Astrocyte (in vitro differentiated cells and primary cell): ENCODE measurements around the gene LIN28B. TPM values are rescaled to one million over a fixed set of nuclear protein-coding genes. Genes with fewer than 3 reads are reported as not detected.

ENCODE experiments used
- DNase-seq: peaks from one replicate; pipeline ENCODE4 v3.0.0-alpha.2; 2010; ENCODE audit warnings: low read depth
- FAIRE-seq: peaks from 2 replicates; lab custom pipeline; 2011; peaks lifted over from hg19 to GRCh38; lab: Jason Lieb, UNC
- H2AFZ ChIP-seq: 2 replicates; pipeline ENCODE4 v1.6.0; 2012; ENCODE audit warnings: low read depth, low read length, inconsistent platforms
- H3K27ac ChIP-seq: 2 replicates; pipeline ENCODE4 v1.5.1; 2011; ENCODE audit warnings: low read depth, low read length, inconsistent platforms
- H3K27me3 ChIP-seq: 2 replicates; pipeline ENCODE4 v1.6.0; 2011; ENCODE audit warnings: low read length, inconsistent platforms; ENCODE audit not compliant: insufficient read depth
- H3K36me3 ChIP-seq: 2 replicates; pipeline ENCODE4 v1.5.1; 2011; ENCODE audit warnings: low read length, inconsistent platforms; ENCODE audit not compliant: insufficient read depth
- H3K4me1 ChIP-seq: 2 replicates; pipeline ENCODE4 v1.5.1; 2011; ENCODE audit warnings: low read length, inconsistent platforms; ENCODE audit not compliant: insufficient read depth
- H3K4me2 ChIP-seq: 2 replicates; pipeline ENCODE4 v1.6.0; 2012; ENCODE audit warnings: low read length, inconsistent platforms
- H3K4me3 ChIP-seq: 2 replicates; pipeline ENCODE4 v1.5.1; 2011; ENCODE audit warnings: low read depth, mild to moderate bottlenecking, low read length, inconsistent platforms; ENCODE audit not compliant: insufficient read depth
- H3K79me2 ChIP-seq: 2 replicates; pipeline ENCODE4 v1.6.0; 2012; ENCODE audit warnings: mild to moderate bottlenecking, low read length, inconsistent platforms; ENCODE audit not compliant: insufficient read depth
- H3K9ac ChIP-seq: 2 replicates; pipeline ENCODE4 v1.6.0; 2012; ENCODE audit warnings: mild to moderate bottlenecking, low read length, inconsistent platforms
- H3K9me3 ChIP-seq: 2 replicates; pipeline ENCODE4 v1.5.1; 2012; ENCODE audit warnings: low read depth, mild to moderate bottlenecking, low read length, inconsistent platforms; ENCODE audit not compliant: insufficient read depth
- H4K20me1 ChIP-seq: 2 replicates; pipeline ENCODE4 v1.6.0; 2012; ENCODE audit warnings: low read length, inconsistent platforms; ENCODE audit not compliant: insufficient read depth
- H3K27ac Mint-ChIP-seq: one replicate; pipeline ENCODE4 v1.8.0; 2021; ENCODE audit warnings: mild to moderate bottlenecking, mixed read lengths; ENCODE audit not compliant: unreplicated experiment
- H3K27me3 Mint-ChIP-seq: one replicate; pipeline ENCODE4 v1.8.0; 2021; ENCODE audit warnings: low read depth, mixed read lengths; ENCODE audit not compliant: unreplicated experiment
- H3K36me3 Mint-ChIP-seq: one replicate; pipeline ENCODE4 v1.8.0; 2021; ENCODE audit warnings: low read depth, mixed read lengths; ENCODE audit not compliant: unreplicated experiment
- H3K4me1 Mint-ChIP-seq: one replicate; pipeline ENCODE4 v1.8.0; 2021; ENCODE audit warnings: low read depth, mixed read lengths; ENCODE audit not compliant: unreplicated experiment
- H3K4me3 Mint-ChIP-seq: one replicate; pipeline ENCODE4 v1.8.0; 2021; ENCODE audit warnings: mild to moderate bottlenecking, moderate library complexity, mixed read lengths; ENCODE audit not compliant: unreplicated experiment
- H3K9me3 Mint-ChIP-seq: one replicate; pipeline ENCODE4 v1.8.0; 2021; ENCODE audit warnings: mild to moderate bottlenecking, mixed read lengths; ENCODE audit not compliant: unreplicated experiment
- EZH2 ChIP-seq: IDR thresholded peaks from 2 replicates; pipeline ENCODE4 v1.6.1; 2012; ENCODE audit warnings: mild to moderate bottlenecking, low read length, inconsistent platforms; ENCODE audit not compliant: insufficient read depth
- total RNA-seq: library from RNA; stranded (reverse); gene quantifications from 2 replicates; pipeline ENCODE4 v1.2.1, GENCODE V29; 2021
- TF ChIP-seq, protein P1 (sequence below): IDR thresholded peaks from 2 replicates; pipeline ENCODE4 v1.5.1; 2011; ENCODE audit warnings: low read depth, mild to moderate bottlenecking, inconsistent platforms, low read length, moderate library complexity; ENCODE audit not compliant: insufficient read depth

Gene LIN28B
- total RNA-seq, 1 donor from 2014 or later, result 29.0 TPM

- no peak overlapping the region for H3K27ac Mint-ChIP-seq
Measured at GRCh38 chr6:105120570-105120969, 163.7 kb downstream of the LIN28B start.

DNA sequence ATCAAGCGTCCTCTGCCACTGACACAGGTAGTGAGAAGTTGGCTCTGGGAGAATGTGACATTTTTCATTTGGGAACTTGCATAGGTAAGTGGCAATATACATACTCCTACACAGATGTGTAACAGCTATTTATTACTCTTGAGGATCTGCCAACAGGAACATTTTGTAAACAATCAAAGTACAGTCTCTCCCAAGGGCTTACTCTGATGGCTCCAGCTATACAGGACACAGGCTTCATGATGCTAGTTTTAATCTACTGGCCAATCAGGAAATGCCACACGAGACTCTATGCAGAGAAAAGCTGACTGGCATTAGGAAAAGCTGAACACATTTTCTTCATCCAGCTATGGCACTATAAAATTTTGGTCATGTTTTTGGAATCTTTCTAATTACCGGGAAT, 165.1 kb downstream of the LIN28B start:
- no peaks in the 10 kb centered on the region for H4K20me1 ChIP-seq
- Mint-ChIP-seq H3K27me3 (no peaks in the 10 kb centered on the region), H3K36me3 (peaks cover 5% of the 10 kb centered on the region), H3K4me1 (no peaks in the 10 kb centered on the region), H3K9me3 (no peaks in the 10 kb centered on the region), H3K4me3 (no peak overlapping the region), H3K27ac (no peak overlapping the region)
- H3K9me3 ChIP-seq, result no peaks in the 10 kb centered on the region
- H3K4me2 ChIP-seq, result no peak overlapping the region
- no peak overlapping the region for H2AFZ ChIP-seq
- TF ChIP-seq, protein P1, sequence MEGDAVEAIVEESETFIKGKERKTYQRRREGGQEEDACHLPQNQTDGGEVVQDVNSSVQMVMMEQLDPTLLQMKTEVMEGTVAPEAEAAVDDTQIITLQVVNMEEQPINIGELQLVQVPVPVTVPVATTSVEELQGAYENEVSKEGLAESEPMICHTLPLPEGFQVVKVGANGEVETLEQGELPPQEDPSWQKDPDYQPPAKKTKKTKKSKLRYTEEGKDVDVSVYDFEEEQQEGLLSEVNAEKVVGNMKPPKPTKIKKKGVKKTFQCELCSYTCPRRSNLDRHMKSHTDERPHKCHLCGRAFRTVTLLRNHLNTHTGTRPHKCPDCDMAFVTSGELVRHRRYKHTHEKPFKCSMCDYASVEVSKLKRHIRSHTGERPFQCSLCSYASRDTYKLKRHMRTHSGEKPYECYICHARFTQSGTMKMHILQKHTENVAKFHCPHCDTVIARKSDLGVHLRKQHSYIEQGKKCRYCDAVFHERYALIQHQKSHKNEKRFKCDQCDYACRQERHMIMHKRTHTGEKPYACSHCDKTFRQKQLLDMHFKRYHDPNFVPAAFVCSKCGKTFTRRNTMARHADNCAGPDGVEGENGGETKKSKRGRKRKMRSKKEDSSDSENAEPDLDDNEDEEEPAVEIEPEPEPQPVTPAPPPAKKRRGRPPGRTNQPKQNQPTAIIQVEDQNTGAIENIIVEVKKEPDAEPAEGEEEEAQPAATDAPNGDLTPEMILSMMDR, result no peak
- TF ChIP-seq EZH2, result no peak
- H3K79me2 ChIP-seq, result no peaks in the 10 kb centered on the region
- H3K4me3 ChIP-seq, result no peak overlapping the region
- no peak overlapping the region for H3K9ac ChIP-seq
- no peak for DNase-seq
- FAIRE-seq, result no peak
- H3K4me1 ChIP-seq, result no peaks in the 10 kb centered on the region
- H3K27ac ChIP-seq, result no peak overlapping the region
- H3K27me3 ChIP-seq, result no peaks in the 10 kb centered on the region
- no peaks in the 10 kb centered on the region for H3K36me3 ChIP-seq

More at GRCh38 chr6:105120570-105120969, 163.7 kb downstream of the LIN28B start:
- no peaks in the 10 kb centered on the region for H3K4me1 ChIP-seq
- DNase-seq (no peak), FAIRE-seq (no peak)
- H3K27ac ChIP-seq, result no peak overlapping the region
- no peak overlapping the region for H3K4me3 Mint-ChIP-seq
- no peaks in the 10 kb centered on the region for H3K79me2 ChIP-seq
- no peak overlapping the region for H3K4me2 ChIP-seq
- H3K4me1 Mint-ChIP-seq, result no peaks in the 10 kb centered on the region
- no peaks in the 10 kb centered on the region for H3K27me3 ChIP-seq
- H4K20me1 ChIP-seq, result no peaks in the 10 kb centered on the region
- H3K4me3 ChIP-seq, result no peak overlapping the region
- no peak overlapping the region for H3K9ac ChIP-seq
- no peaks in the 10 kb centered on the region for H3K9me3 Mint-ChIP-seq
- TF ChIP-seq, protein P1, result no peak
- no peak for TF ChIP-seq EZH2
- H3K36me3 ChIP-seq, result no peaks in the 10 kb centered on the region
- H2AFZ ChIP-seq, result no peak overlapping the region
- no peaks in the 10 kb centered on the region for H3K27me3 Mint-ChIP-seq
- no peaks in the 10 kb centered on the region for H3K9me3 ChIP-seq
- H3K36me3 Mint-ChIP-seq, result peaks cover 5% of the 10 kb centered on the region

DNA sequence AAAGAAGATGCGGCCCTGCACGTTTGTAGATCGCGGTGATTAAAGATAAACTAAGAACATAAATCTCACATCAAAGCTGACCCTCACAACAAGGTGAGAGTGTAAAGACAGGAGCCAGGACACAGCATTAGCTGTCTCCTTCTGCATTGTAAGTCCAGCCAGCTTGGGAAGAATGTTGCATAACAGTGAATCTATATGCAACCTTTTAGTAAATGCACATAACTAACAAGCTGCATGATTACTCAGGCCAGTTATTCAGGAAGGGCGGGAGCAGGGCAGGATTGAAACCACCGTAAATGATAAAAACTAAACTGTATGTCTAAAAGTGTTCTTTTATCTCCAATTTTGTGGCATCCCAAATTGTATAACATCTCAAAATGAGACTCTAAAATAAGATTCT, 165.8 kb downstream of the LIN28B start:
- H2AFZ ChIP-seq, result no peak overlapping the region
- no peaks in the 10 kb centered on the region for H3K79me2 ChIP-seq
- H3K27ac ChIP-seq, result no peak overlapping the region
- H3K4me1 ChIP-seq, result no peaks in the 10 kb centered on the region
- H3K4me3 ChIP-seq, result no peak overlapping the region
- DNase-seq (no peak), FAIRE-seq (no peak)
- peaks cover 7% of the 10 kb centered on the region for H3K36me3 Mint-ChIP-seq
- TF ChIP-seq, protein P1, result no peak
- no peak for TF ChIP-seq EZH2
- H3K27me3 ChIP-seq, result no peaks in the 10 kb centered on the region
- H3K9me3 Mint-ChIP-seq, result no peaks in the 10 kb centered on the region
- no peak overlapping the region for H3K9ac ChIP-seq
- no peak overlapping the region for H3K4me3 Mint-ChIP-seq
- no peak overlapping the region for H3K27ac Mint-ChIP-seq
- no peaks in the 10 kb centered on the region for H3K9me3 ChIP-seq
- H3K4me1 Mint-ChIP-seq, result no peaks in the 10 kb centered on the region
- H3K36me3 ChIP-seq, result no peaks in the 10 kb centered on the region
- no peak overlapping the region for H3K4me2 ChIP-seq
- H4K20me1 ChIP-seq, result no peaks in the 10 kb centered on the region
- H3K27me3 Mint-ChIP-seq, result no peaks in the 10 kb centered on the region

Other genes starting within 250 kb of the LIN28B start
- gene HACE1, start 97.2 kb upstream of the LIN28B start, total RNA-seq, result 13.7 and 13.8 TPM in 2 replicates
- gene POPDC3, start 222.9 kb downstream of the LIN28B start, total RNA-seq, result 8.6 and 9.1 TPM in 2 replicates